AG04449 (cell line): ENCODE measurements around the gene STX1A.
"Not testable (repeated sequence)": the region's sequence is repeated elsewhere in the genome, so short reads cannot be mapped to it uniquely, and the experiment has no call there.

Experiments
- CTCF ChIA-PET: fragments of 350-600 bp; formaldehyde crosslinking; extraction: SDS; loops from one replicate; lab custom pipeline; 2021; ENCODE audit warnings: antibody characterized with exemption; lab: Yijun Ruan, JAX
- POLR2A ChIA-PET: fragments of 400-600, 350-600 bp; formaldehyde crosslinking; extraction: SDS; loops from one replicate; lab custom pipeline; 2020; ENCODE audit warnings: antibody characterized with exemption, inconsistent platforms; lab: Yijun Ruan, JAX
- DNase-seq: peaks from one replicate; pipeline ENCODE4 v3.0.0-alpha.2; 2010; ENCODE audit warnings: low read depth, low spot score
- H3K4me3 ChIP-seq: 2 replicates; pipeline ENCODE4 v1.5.1; 2011; ENCODE audit warnings: low read depth, mild to moderate bottlenecking, control low read depth, low read length
- CTCF ChIP-seq: IDR thresholded peaks from one replicate; pipeline ENCODE4 v1.5.1; 2011; ENCODE audit warnings: mild to moderate bottlenecking, moderate library complexity, low read length, control low read depth, inconsistent platforms; ENCODE audit not compliant: insufficient read depth; ENCODE audit errors: missing control alignments

The STX1A gene

GRCh38 chr7:73679709-73680108 lies 39.8 kb downstream of the STX1A start:
- no peak for TF ChIP-seq CTCF
- DNase-seq = no peak
- H3K4me3 ChIP-seq = no peak overlapping the region
- ChIA-PET POLR2A (no interaction called here), CTCF (interaction anchor here (2.6 kb wide), 1 partner anchor 12 kb away, joined by 9 read pairs; the partner anchor contains the start of gene VPS37D)

GRCh38 chr7:73678862-73679261 lies 40.6 kb downstream of the STX1A start:
- no peak for DNase-seq
- no peak overlapping the region for H3K4me3 ChIP-seq
- no peak for TF ChIP-seq CTCF
- POLR2A ChIA-PET = no interaction called here
- CTCF ChIA-PET = interaction anchor here (0.7 to 2.0 kb wide), 3 partner anchors 11 to 72 kb away, joined by 3 to 6 read pairs (median 4); partner anchors contain the start of gene VPS37D

GRCh38 chr7:73676062-73676461 lies 43.4 kb downstream of the STX1A start:
- CTCF ChIA-PET = interaction anchor here (1.0 to 5.4 kb wide), 3 partner anchors 8 to 68 kb away, joined by 3 to 29 read pairs (median 13); partner anchors contain the start of gene VPS37D
- POLR2A ChIA-PET = interaction anchor here (0.5 kb wide), 1 partner anchor 53 kb away, joined by 3 read pairs; no protein-coding TSS in a partner anchor
- not testable (repeated sequence) for DNase-seq, H3K4me3 ChIP-seq

GRCh38 chr7:73674468-73675124 lies 44.9 kb downstream of the STX1A start:
- no peak for DNase-seq
- ChIA-PET POLR2A (no interaction called here), CTCF (interaction anchor here (1.0 to 5.4 kb wide), 2 partner anchors 46 to 67 kb away, joined by 3 to 29 read pairs; no protein-coding TSS in a partner anchor)
- no peak overlapping the region for H3K4me3 ChIP-seq
- TF ChIP-seq CTCF = no peak

GRCh38 chr7:73671857-73672445 lies 47.5 kb downstream of the STX1A start:
- CTCF ChIA-PET = interaction anchor here (5.4 kb wide), 1 partner anchor 64 kb away, joined by 29 read pairs; no protein-coding TSS in a partner anchor
- POLR2A ChIA-PET = no interaction called here
- DNase-seq = no peak
- no peak for TF ChIP-seq CTCF
- no peak overlapping the region for H3K4me3 ChIP-seq

- no peak for TF ChIP-seq CTCF
- ChIA-PET POLR2A (no interaction called here), CTCF (interaction anchor here (0.6 to 5.4 kb wide), 2 partner anchors 58 to 64 kb away, joined by 4 to 29 read pairs; no protein-coding TSS in a partner anchor)
- no peak for DNase-seq
- no peak overlapping the region for H3K4me3 ChIP-seq
Measured at GRCh38 chr7:73671322-73671661, 48.2 kb downstream of the STX1A start.
